ENCODE results near the gene DLG3. TPM values are rescaled to one million over a fixed set of nuclear protein-coding genes. Genes with fewer than 3 reads are reported as not detected.

The DLG3 gene
- total RNA-seq, 3 donors from 2014 or later = 41.9 to 76.0 (median 72.8) TPM

DNA sequence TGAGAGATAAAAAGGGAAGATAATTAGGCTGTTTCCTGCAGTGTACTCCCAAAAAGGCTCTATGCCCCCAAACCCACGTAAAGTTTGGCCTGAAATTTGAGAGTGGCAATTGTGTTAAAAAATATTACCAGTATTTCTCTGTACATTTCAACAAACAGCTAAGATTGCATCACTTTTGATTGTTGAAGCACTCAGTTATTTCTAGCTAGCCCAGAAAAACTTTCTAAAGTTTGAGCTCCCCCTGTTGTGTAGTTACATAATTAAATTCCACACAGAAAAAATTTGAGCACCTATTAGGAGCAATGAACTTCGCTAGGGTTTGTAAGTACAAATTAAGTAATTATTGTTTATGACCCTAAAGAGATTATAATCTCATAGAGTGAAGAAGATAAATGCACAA lies 109.4 kb downstream of the DLG3 start:
- Histone ChIP-seq H3K36me3 (ENCODE audit: low read depth) (no peaks in the 10 kb centered on the region), H3K9me3 (no peaks in the 10 kb centered on the region), H3K4me1 (ENCODE audit: low read depth) (peaks cover 3% of the 10 kb centered on the region), H3K4me3 (no peak overlapping the region)
- intact Hi-C loops (cut with DNase I, micrococcal nuclease) = loop anchor here in 1 of 2 donors (10.0 kb wide), 1 partner anchor 99 kb away; no protein-coding TSS in a partner anchor
- no peak for TF ChIP-seq CTCF (IDR thresholded peaks at IDR 0.05)
- ATAC-seq (peak; percentile 51), DNase-seq (no peak)

- ATAC-seq (no peak), DNase-seq (no peak)
- H3K36me3 ChIP-seq (ENCODE audit: low read depth) = no peaks in the 10 kb centered on the region
- TF ChIP-seq CTCF (IDR thresholded peaks at IDR 0.05) = no peak
- no peaks in the 10 kb centered on the region for H3K9me3 ChIP-seq
- no peak overlapping the region for H3K4me3 ChIP-seq
- peaks cover 3% of the 10 kb centered on the region for H3K4me1 ChIP-seq (ENCODE audit: low read depth)
- intact Hi-C loops (cut with DNase I, micrococcal nuclease) = loop anchor here in 1 of 2 donors (10.0 kb wide), 1 partner anchor 100 kb away; no protein-coding TSS in a partner anchor
Observed at GRCh38 chrX:70554523-70554922, 109.9 kb downstream of the DLG3 start.

DNA sequence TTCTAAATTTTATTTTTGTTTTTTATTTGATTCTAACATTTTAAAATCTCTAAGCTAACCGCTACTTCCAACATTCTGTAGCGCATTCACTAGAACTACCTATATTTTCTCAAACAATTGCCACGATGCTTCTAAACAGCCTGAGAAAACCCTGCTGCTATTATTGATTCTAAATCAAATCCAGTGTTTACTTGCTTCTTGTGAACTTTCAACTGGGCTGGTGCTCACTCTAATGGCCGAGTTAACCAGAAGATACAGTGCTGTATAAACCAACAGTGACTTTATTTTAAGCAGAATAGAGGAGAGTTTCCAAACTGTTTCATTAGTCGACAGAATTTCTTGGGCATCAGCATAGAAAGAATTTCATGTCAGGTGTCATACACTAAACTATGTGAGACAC lies 110.3 kb downstream of the DLG3 start:
- intact Hi-C loops (cut with DNase I, micrococcal nuclease) = loop anchor here in 1 of 2 donors (10.0 kb wide), 1 partner anchor 100 kb away; no protein-coding TSS in a partner anchor
- no peaks in the 10 kb centered on the region for H3K36me3 ChIP-seq (ENCODE audit: low read depth)
- no peak for TF ChIP-seq CTCF (IDR thresholded peaks at IDR 0.05)
- H3K4me1 ChIP-seq (ENCODE audit: low read depth) = peaks cover 3% of the 10 kb centered on the region
- DNase-seq (no peak), ATAC-seq (no peak)
- no peaks in the 10 kb centered on the region for H3K9me3 ChIP-seq
- no peak overlapping the region for H3K4me3 ChIP-seq

Other genes starting within 250 kb of the DLG3 start
- not detected for gene AWAT1, start 210.2 kb upstream of the DLG3 start, total RNA-seq
- 1 to 10 TPM in 2 of 3 donors, under 1 TPM in 1; 0.79 to 5.7 (median 1.3) TPM for gene P2RY4, start 184.6 kb upstream of the DLG3 start, total RNA-seq
- gene ARR3, start 176.5 kb upstream of the DLG3 start, total RNA-seq = 1 to 10 TPM in 1 of 3 donors, under 1 TPM in 1, not detected in 1; 0.60 to 1.2 TPM
- under 1 TPM in 1 of 3 donors, not detected in 2; 0.29 TPM for gene RAB41, start 162.7 kb upstream of the DLG3 start, total RNA-seq
- gene PDZD11, start 154.9 kb upstream of the DLG3 start, total RNA-seq = 10 to 100 TPM; 34.1 to 47.5 (median 43.9) TPM
- gene KIF4A, start 154.7 kb upstream of the DLG3 start, total RNA-seq = 10 to 100 TPM in 1 of 3 donors, 1 to 10 TPM in 2; 1.5 to 10.7 (median 3.1) TPM
- gene GDPD2, start 21.5 kb upstream of the DLG3 start, total RNA-seq = 10 to 100 TPM in 2 of 3 donors, 1 to 10 TPM in 1; 9.0 to 28.5 (median 25.9) TPM